Measurements from ENCODE around the gene CLCN5.

DNA sequence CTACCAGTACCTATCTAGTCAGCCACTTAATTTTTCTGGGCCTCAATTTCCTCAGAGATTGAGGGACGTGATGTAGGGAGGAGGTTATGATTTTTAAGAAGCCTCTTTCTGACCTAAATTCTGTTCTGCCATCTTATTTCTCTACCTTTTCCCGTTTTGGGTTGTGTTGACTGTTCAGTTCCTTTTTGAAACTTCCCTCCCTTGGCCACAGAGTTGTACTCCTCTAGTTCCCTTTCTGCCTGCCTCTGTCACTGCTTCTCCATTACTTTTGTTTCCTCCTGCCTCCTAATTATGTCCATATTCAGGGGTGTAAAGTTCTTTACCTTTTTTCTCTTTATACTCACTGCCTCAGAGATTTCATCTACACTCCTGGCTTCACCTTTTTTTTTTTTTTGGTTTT, 25.4 kb downstream of the CLCN5 start:
- TF ChIP-seq CTCF (IDR thresholded peaks at IDR 0.05; ENCODE audit: low read depth, low read length, poor library complexity, severe bottlenecking) (no peak), EZH2phosphoT487 (IDR thresholded peaks at IDR 0.05; ENCODE audit: borderline replicate concordance, low read length) (no peak)
